Measurements from ENCODE around the gene TRMT1. TPM values are rescaled to one million over a fixed set of nuclear protein-coding genes. Genes with fewer than 3 reads are reported as not detected.

TRMT1 gene
- total RNA-seq, 4 donors from 2014 or later, result 25.7 to 30.0 (median 28.7) TPM

DNA sequence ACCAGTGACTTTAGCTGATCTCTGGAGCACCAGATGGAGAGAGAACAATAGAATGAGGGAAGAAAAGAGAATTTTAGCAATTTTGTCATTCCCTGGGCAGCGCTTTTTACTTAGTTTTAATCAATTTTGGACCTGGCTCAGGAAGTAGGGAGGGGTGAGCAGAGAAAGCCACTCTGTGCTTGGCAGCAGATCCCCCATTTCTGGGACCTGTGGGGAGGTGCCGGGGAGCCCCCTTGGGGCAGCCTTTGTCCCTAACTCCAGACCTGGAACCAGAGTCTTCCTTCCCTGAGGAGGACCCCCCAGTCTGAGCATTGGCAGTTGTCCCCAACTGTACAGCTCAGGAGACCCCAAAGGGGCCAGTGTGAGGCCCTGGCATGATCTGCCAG, 24.4 kb downstream of the TRMT1 start:
- ATAC-seq, result no peak
- Histone ChIP-seq H3K4me1 (peaks cover 0 to 83% (median 56%) of the 10 kb centered on the region in 3 donors), H3K9me3 (no peaks in the 10 kb centered on the region), H3K27ac (peak overlapping the region; percentile 4 to 89 (median 85)), H3K36me3 (peaks cover 0 to 49% of the 10 kb centered on the region in 2 donors), H3K4me3 (no peak overlapping the region), H3K27me3 (no peaks in the 10 kb centered on the region)
- WGBS, 2 donors (ENCODE audit: low coverage in 1 of 2), result 55% methylated on average over 1 of the region's 2 CpGs; no CpG with 5 or more reads in 1 of the 2 donors
- TF ChIP-seq POLR2AphosphoS5 (IDR thresholded peaks at IDR 0.05) (no peak), EP300 (IDR thresholded peaks at IDR 0.05) (no peak), POLR2A (IDR thresholded peaks at IDR 0.05) (no peak)
- TF ChIP-seq, protein P1, sequence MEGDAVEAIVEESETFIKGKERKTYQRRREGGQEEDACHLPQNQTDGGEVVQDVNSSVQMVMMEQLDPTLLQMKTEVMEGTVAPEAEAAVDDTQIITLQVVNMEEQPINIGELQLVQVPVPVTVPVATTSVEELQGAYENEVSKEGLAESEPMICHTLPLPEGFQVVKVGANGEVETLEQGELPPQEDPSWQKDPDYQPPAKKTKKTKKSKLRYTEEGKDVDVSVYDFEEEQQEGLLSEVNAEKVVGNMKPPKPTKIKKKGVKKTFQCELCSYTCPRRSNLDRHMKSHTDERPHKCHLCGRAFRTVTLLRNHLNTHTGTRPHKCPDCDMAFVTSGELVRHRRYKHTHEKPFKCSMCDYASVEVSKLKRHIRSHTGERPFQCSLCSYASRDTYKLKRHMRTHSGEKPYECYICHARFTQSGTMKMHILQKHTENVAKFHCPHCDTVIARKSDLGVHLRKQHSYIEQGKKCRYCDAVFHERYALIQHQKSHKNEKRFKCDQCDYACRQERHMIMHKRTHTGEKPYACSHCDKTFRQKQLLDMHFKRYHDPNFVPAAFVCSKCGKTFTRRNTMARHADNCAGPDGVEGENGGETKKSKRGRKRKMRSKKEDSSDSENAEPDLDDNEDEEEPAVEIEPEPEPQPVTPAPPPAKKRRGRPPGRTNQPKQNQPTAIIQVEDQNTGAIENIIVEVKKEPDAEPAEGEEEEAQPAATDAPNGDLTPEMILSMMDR (IDR thresholded peaks at IDR 0.05), result no peak

DNA sequence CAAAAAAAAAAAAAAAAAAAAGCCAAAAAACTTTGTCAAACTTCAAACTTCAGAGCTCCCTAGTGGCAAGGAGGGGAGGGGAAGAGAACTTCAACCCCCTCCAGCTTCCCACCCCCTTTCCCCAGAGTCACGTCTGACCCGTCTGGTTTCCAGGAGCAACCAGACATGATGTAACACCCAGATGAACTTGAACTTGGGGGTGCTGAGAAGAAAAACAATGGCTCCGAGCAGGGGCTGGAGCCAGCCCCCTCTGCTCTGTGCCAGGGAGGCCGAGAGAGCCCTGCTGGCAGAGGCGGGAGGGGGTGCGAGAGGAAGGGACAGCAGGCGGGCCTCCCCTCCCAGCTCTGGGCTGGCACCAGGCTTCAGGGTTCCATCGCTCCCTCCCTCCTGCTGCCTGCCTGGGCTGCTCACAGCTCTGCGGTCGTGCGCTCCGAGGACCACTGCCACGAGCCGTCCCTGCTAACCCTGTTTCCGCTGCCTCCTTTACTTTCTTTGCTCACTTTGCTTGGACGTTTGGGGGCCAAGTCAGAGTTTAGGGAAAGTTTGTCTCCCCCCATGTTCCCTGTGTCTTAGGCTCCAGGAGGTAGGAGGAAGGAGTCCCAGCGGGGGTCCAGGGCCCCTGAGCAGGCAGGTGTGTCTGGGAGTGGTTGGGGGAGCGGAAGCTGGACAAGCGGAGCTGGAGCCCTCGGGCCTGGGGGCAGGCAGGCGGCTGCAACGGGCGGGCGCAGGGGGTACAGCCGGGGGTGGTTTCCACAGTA, 25.0 kb downstream of the TRMT1 start:
- Histone ChIP-seq H3K4me1 (peaks cover 0 to 79% (median 56%) of the 10 kb centered on the region in 3 donors), H3K4me3 (no peak overlapping the region)
- 0 to 37% methylated on average over 9 to 11 of the region's 25 CpGs for WGBS, 2 donors (ENCODE audit: low coverage in 1 of 2)

DNA sequence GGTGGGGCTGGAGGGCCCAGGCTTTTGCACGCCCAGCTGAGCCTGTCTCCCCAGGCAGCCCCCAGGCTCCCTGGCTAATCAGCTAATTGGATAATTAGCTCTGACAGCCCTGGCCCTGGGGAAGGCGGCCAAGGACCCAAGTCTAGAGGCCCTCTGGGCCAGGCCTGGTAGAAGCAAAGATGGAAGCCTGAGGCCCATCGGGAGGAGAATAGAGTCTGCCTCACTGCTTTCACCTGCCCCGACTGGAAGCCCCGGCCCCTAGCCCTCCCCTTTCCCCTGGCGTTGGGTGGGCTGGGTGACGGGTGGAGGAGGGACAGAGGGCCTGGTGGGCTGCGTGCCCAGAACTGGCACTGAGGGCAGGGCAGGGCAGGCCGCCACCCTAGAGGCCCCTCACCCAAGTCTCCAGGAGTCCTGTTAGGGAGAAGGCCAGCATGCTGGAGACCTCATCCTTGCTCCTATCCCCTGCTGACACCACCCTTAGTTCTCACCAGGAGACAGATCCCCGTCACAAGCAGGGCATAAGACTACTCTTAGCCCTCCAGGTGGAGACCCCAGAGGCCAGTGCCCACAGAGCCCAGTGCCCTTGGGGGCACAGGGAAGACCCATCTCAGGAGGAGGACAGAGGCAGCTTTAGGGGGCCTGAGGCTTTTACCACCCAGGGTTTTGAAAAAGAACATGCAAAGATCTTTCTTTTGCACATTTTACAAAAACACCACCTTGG, 25.9 kb downstream of the TRMT1 start:
- peaks cover 0 to 57% of the 10 kb centered on the region in 2 donors for H3K36me3 ChIP-seq
- ATAC-seq, result no peak
- no CpG with 5 or more reads among the region's 10 CpGs for WGBS, 2 donors (ENCODE audit: low coverage in 1 of 2)
- H3K27me3 ChIP-seq, result no peaks in the 10 kb centered on the region
- no peaks in the 10 kb centered on the region for H3K9me3 ChIP-seq
- TF ChIP-seq, protein P1 (IDR thresholded peaks at IDR 0.05), result no peak
- H3K4me3 ChIP-seq, result no peak overlapping the region
- peaks cover 0 to 77% (median 49%) of the 10 kb centered on the region in 3 donors for H3K4me1 ChIP-seq
- peak overlapping the region; percentile 21 to 89 (median 82) for H3K27ac ChIP-seq

More for the DNA sequence above, 25.0 kb downstream of the TRMT1 start:
- Histone ChIP-seq H3K27me3 (no peaks in the 10 kb centered on the region), H3K36me3 (peaks cover 0 to 54% of the 10 kb centered on the region in 2 donors), H3K27ac (peak overlapping the region; percentile 4 to 89 (median 85)), H3K9me3 (no peaks in the 10 kb centered on the region)
- peak; percentile 77 for ATAC-seq
- no peak for TF ChIP-seq EP300 (IDR thresholded peaks at IDR 0.05)
- TF ChIP-seq, protein P1 (IDR thresholded peaks at IDR 0.05), result peak in 1 of 4 experiments; percentile 10
- TF ChIP-seq POLR2AphosphoS5 (IDR thresholded peaks at IDR 0.05), result peak; percentile 27
- no peak for TF ChIP-seq POLR2A (IDR thresholded peaks at IDR 0.05)

DNA sequence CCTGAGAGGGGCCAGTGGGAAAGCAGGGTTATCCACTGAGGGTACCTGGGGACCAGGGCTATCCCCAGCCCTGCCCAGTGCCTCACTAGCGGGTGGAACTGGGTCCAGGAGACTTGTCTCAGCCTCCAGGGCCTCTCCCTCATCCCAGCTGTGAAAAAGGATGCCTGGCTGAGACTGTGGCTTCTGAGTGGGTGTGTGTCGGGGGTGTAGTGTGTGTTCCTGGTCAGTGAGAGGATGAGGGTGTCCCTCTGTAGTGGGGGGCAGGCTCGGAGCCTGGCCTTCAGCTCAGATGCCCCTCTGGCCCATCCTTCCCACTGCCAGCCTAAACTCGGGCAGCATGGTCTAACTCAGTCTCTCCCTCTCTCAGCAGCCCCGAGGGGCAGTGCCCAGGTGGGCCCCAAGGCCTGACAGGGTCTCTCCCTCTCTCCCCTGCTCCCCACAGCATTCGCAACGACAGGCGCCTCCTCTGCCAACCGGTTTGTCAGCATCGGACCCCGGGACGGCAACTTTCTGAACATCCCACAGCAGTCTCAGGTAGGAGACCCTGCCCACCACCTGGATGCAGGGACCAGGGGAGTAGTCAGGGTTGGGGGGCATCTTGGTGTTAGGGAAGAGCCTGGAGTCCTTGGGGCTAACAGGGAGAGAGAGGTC, 26.6 kb downstream of the TRMT1 start:
- WGBS, 2 donors (ENCODE audit: low coverage in 1 of 2), result no CpG with 5 or more reads among the region's 12 CpGs
- Histone ChIP-seq H3K27me3 (no peaks in the 10 kb centered on the region), H3K4me1 (peaks cover 0 to 77% (median 42%) of the 10 kb centered on the region in 3 donors), H3K27ac (peak overlapping the region in 3 of 4 donors; percentile 79 to 89 (median 85)), H3K36me3 (peaks cover 0 to 57% of the 10 kb centered on the region in 2 donors), H3K4me3 (no peak overlapping the region), H3K9me3 (no peaks in the 10 kb centered on the region)
- ATAC-seq, result no peak
- TF ChIP-seq POLR2AphosphoS5 (IDR thresholded peaks at IDR 0.05), result no peak

DNA sequence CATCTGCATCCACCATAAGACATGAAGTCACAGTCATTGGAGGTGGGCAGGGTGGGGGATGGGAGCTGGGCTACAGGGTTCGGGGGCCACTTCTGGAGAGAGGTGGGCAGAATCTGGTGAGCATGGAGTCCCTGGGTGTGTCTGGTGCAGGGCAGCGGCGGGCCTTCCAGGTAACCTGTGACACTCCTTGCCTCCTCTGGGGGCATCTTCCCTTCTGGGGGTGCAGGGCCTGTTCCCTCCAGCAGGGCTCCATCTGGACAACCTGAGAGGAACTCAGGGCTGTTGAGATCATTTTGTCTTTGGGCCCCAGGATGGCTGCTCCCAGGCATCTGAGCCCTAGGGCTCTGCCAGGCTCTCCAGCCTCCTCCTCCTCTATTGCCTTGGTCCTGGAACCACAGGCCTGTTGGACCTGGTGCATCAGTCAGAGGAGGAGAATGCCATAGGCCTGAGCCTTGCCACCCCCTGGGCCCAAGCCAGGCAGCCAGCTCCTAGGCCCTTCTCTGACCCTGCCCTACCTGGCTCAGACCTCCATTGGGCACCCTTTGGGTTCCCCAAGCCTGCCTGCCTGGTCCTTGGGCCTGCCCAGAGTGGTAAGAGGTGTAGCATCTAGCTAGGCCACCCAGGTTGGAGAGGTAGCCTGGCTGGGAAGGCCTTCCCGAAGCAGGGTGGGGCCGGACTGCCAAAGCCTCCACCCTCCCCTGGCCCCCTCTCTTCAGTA, 27.2 kb downstream of the TRMT1 start:
- H3K27ac ChIP-seq, result peak overlapping the region in 3 of 4 donors; percentile 79 to 89 (median 85)
- no peak overlapping the region for H3K4me3 ChIP-seq
- peaks cover 0 to 72% (median 36%) of the 10 kb centered on the region in 3 donors for H3K4me1 ChIP-seq
- no peak for ATAC-seq
- H3K27me3 ChIP-seq, result no peaks in the 10 kb centered on the region
- H3K9me3 ChIP-seq, result no peaks in the 10 kb centered on the region
- no CpG with 5 or more reads among the region's 5 CpGs for WGBS, 2 donors (ENCODE audit: low coverage in 1 of 2)
- peaks cover 0 to 55% of the 10 kb centered on the region in 2 donors for H3K36me3 ChIP-seq
- no peak for TF ChIP-seq POLR2AphosphoS5 (IDR thresholded peaks at IDR 0.05)
- TF ChIP-seq, protein P1 (IDR thresholded peaks at IDR 0.05), result peak in 2 of 4 experiments; percentile 22 to 38

Data from gastroesophageal sphincter (tissue), 4 donors.